Esophagus (tissue), 2 donors: ENCODE results near the gene GNB2. TPM values are rescaled to one million over a fixed set of nuclear protein-coding genes. Genes with fewer than 3 reads are reported as not detected.

Source experiments
- H3K27ac ChIP-seq, 2 donors: one replicate each; pipeline ENCODE4 v1.5.1; 2013; ENCODE audit warnings: low read depth in 2 of 2, mild to moderate bottlenecking in 2 of 2, inconsistent platforms in 1 of 2, low read length in 1 of 2, moderate library complexity in 1 of 2
- H3K27me3 ChIP-seq, 2 donors: one replicate each; pipeline ENCODE4 v1.6.1; 2013; ENCODE audit warnings: low read length in 2 of 2, control low read depth in 1 of 2, mild to moderate bottlenecking in 1 of 2; ENCODE audit not compliant: insufficient read depth in 2 of 2, control insufficient read depth in 1 of 2
- H3K36me3 ChIP-seq, 2 donors: one replicate each; pipeline ENCODE4 v1.6.1; 2013; ENCODE audit warnings: low read length in 1 of 2; ENCODE audit not compliant: control insufficient read depth in 2 of 2, insufficient read depth in 2 of 2
- H3K4me1 ChIP-seq, 2 donors: one replicate each; pipeline ENCODE4 v1.6.1; 2013; ENCODE audit warnings: low read length in 1 of 2; ENCODE audit not compliant: control insufficient read depth in 2 of 2, insufficient read depth in 2 of 2
- H3K4me3 ChIP-seq, 2 donors: one replicate each; pipeline ENCODE4 v1.5.1; 2013; ENCODE audit warnings: low read length in 2 of 2, mild to moderate bottlenecking in 2 of 2, low read depth in 1 of 2, moderate library complexity in 1 of 2
- H3K9me3 ChIP-seq, 2 donors: one replicate each; pipeline ENCODE4 v1.6.1; 2013; ENCODE audit warnings: mild to moderate bottlenecking in 2 of 2, low read depth in 1 of 2, low read length in 1 of 2, moderate library complexity in 1 of 2; ENCODE audit not compliant: control insufficient read depth in 2 of 2, insufficient read depth in 1 of 2
- WGBS, 2 donors: extraction: QIAGEN DNeasy Blood & Tissue Kit; methylation state at CpG; one replicate each; pipeline ENCODE4 v1.1.7; 2013; 5-methylcytosine and 5-hydroxymethylcytosine counted together
- polyA plus RNA-seq, 2 donors: library from polyadenylated mRNA; stranded (reverse); fragments of 200-250 nt; gene quantifications; one replicate each; pipeline ENCODE4 v1.2.3, GENCODE V29; 2013
- donor health status: healthy with polysubstance abuse.
- donor health status: Bipolar disorder and iron deficiency.

Gene GNB2
- polyA plus RNA-seq, 2 donors = 147 to 284 TPM

DNA sequence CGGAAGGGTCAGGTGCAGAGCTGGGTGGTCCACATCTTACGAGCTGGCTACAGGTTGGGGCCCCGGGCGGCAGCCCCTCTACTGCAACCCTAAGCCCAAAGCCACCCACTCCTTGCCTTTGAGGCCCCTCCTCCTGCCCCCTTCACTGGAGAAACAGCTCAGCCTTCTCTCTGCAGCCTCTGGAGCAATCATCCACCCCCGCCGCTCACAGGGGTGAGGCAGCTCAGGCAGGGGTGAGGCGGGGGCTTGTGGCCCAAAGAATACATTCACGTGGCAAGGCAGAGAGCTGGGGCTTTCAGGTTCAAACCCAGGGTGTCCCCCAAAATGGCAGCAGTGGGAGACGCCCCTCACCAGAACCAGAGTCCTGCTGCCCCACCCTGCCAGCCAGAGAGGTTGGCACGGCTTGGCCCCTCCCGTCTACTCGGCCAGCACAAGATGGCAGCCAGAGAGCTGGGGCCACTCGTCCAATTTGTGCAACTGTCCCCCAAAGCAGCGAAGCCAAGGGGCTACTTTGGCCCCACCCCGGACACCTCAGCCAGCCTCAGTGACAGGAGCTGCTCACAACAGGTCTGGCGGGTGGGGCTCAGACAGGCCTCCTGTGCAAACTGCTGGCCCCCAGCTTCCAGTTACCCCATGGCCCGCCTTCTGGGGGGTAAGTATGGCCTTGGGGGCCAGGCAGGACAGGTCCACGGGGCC is 7.2 kb downstream of the GNB2 start:
- Histone ChIP-seq H3K9me3 (no peaks in the 10 kb centered on the region), H3K27me3 (no peaks in the 10 kb centered on the region), H3K27ac (peak overlapping the region; percentile 58 to 79), H3K4me3 (no peak overlapping the region), H3K4me1 (peaks cover 8 to 10% of the 10 kb centered on the region in 2 donors), H3K36me3 (peaks cover 21 to 72% of the 10 kb centered on the region in 2 donors)
- WGBS, 2 donors = 70 to 81% methylated on average over 18 of the region's 18 CpGs

DNA sequence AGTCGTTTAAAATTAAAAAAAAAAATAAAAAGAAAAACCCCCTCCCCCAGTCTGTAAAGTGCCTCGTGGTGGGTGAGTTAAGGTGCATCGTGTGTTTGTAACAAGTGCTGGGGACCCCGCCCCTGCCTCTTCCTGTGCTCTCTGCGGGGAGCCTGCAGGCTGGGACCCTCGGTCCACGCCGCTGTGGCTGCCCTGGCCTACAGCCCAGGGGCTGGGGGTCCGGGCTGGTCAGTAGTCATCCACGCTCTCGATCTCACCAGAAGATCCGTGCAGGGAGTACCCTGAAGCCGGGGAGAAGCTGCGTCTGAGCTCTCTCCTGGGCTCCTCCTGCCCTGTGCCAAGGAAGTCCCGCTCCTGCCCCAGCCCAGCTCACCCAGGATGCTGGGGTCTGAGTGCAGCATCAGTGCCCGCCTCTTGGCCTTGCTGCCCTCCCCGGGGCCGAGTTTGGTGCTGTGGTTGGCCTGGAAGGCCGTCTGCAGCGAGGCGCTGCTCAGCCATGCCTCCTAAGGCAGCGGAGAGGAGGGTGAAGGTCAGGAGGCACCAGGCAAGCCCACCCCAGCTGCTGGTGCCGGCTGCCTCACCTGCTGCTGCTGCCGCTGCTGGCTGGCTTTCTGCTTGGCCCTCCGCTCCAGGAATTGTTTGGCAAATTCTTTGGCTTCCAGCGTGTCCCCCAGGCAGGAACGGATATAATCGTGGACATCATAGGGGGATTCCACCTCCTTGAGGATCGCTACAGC is 8.1 kb downstream of the GNB2 start:
- Histone ChIP-seq H3K27ac (no peak overlapping the region), H3K4me1 (peaks cover 5 to 9% of the 10 kb centered on the region in 2 donors), H3K36me3 (peaks cover 24 to 78% of the 10 kb centered on the region in 2 donors), H3K9me3 (no peaks in the 10 kb centered on the region), H3K4me3 (no peak overlapping the region), H3K27me3 (no peaks in the 10 kb centered on the region)
- 76 to 79% methylated on average over 29 of the region's 29 CpGs for WGBS, 2 donors

GRCh38 chr7:100682228-100682741 is 8.7 kb downstream of the GNB2 start:
- H3K9me3 ChIP-seq = no peaks in the 10 kb centered on the region
- H3K4me3 ChIP-seq = no peak overlapping the region
- 55 to 70% methylated on average over 15 to 25 of the region's 25 CpGs for WGBS, 2 donors
- H3K36me3 ChIP-seq = peaks cover 22 to 78% of the 10 kb centered on the region in 2 donors
- H3K4me1 ChIP-seq = peaks cover 5 to 9% of the 10 kb centered on the region in 2 donors
- no peak overlapping the region for H3K27ac ChIP-seq
- H3K27me3 ChIP-seq = no peaks in the 10 kb centered on the region

DNA sequence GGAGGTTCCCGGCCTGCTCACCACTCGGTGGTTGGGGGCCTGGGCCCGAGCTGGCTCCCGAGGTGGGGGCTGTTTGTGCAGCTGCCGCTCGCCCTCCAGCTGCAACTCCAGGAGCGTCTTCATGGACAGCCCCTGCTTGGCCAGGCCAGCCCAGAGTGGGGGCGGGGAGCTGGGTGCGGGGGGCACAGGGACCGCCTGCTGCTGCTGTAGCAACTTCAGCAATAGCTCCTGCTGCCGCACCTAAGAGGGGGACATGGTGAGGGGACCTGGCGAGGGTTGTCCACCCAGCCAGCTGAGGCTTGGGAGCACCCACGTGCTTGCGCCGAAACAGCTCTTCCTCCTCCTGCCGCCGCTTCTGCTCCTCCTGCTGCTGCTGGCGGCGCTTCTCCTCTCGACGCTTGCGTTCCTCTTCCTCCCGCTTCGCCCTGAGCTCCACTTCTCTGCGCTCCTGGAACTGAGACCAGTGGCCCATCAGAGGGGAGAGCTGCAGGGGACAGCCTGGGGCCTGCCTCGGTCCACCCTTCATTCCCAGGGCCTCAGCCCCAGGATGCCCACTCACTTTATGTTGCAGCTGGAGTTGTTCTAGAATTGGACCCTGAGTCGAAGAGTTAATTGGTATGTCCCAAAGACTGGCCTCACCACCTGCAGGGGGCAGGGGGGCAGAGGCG is 9.6 kb downstream of the GNB2 start:
- Histone ChIP-seq H3K36me3 (peaks cover 14 to 77% of the 10 kb centered on the region in 2 donors), H3K27me3 (no peaks in the 10 kb centered on the region), H3K4me3 (no peak overlapping the region), H3K9me3 (no peaks in the 10 kb centered on the region), H3K27ac (no peak overlapping the region), H3K4me1 (peaks cover 5 to 9% of the 10 kb centered on the region in 2 donors)
- 83 to 85% methylated on average over 27 to 28 of the region's 28 CpGs for WGBS, 2 donors

- 90 to 92% methylated on average over 36 to 37 of the region's 37 CpGs for WGBS, 2 donors
- Histone ChIP-seq H3K27me3 (no peaks in the 10 kb centered on the region), H3K27ac (no peak overlapping the region), H3K4me3 (no peak overlapping the region), H3K36me3 (peaks cover 13 to 75% of the 10 kb centered on the region in 2 donors), H3K9me3 (no peaks in the 10 kb centered on the region), H3K4me1 (peaks cover 5 to 9% of the 10 kb centered on the region in 2 donors)
These were observed 10.4 kb downstream of the GNB2 start for GRCh38 chr7:100683659-100684533.

- Histone ChIP-seq H3K36me3 (peaks cover 13 to 73% of the 10 kb centered on the region in 2 donors), H3K27me3 (no peaks in the 10 kb centered on the region), H3K27ac (no peak overlapping the region), H3K4me1 (peaks cover 4 to 5% of the 10 kb centered on the region in 2 donors), H3K4me3 (no peak overlapping the region), H3K9me3 (no peaks in the 10 kb centered on the region)
- 93 to 94% methylated on average over 16 of the region's 16 CpGs for WGBS, 2 donors
These were observed 11.0 kb downstream of the GNB2 start for GRCh38 chr7:100684534-100685042.

DNA sequence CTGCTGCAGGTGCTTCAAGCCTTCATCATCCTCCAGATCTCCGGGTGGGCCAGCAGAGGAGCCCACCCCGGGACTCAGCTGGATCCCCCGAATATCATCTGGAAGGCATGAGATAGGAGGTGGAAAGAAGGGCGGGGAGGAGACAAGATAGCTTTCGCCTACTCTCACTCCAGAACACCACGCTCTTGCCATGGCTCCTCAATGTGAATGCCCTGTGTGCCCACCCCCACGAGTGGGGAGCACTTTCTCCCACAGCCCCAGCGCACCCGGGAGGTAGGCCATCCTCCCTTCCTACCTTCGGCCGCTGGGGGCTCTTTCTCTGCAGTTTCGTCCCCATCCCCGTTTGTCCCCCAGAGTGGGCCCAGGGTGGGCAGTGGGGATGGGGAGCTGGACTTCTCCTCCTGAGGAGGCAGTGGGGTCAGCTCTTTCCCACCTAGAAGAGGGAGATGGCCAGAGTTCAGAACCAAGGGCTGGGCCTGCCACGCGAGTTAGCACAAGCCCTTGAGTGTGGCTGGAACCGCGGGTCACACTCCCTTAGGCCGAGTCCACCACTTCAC is 11.6 kb downstream of the GNB2 start:
- WGBS, 2 donors = 86 to 91% methylated on average over 18 of the region's 18 CpGs
- Histone ChIP-seq H3K4me3 (no peak overlapping the region), H3K36me3 (peaks cover 13 to 73% of the 10 kb centered on the region in 2 donors), H3K27me3 (no peaks in the 10 kb centered on the region), H3K4me1 (peaks cover 4 to 5% of the 10 kb centered on the region in 2 donors), H3K27ac (no peak overlapping the region), H3K9me3 (no peaks in the 10 kb centered on the region)

DNA sequence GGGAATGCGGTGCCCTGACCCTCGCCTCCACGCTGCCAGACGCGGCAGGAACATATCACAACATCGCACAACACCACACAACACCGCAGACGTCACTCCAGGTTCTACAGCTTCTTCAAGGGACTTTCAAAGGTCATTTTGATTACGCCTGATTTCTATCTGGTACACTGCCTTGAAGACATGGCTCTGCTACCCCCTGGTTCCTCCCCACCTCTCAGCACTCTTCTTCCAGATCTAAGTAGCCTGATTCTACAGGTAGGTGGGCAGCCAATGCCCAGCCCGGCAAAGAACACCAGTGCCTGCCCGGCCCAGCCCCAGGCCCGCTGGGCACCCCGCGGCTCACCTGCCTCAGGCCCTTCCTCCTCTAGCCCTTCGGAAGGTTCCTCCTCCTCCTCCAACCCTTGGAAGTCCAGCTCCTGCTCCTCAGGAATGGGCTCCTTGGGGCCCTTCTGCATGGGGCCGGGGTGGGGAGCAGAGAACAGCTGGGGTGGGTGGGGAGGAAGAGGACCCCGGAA is 12.1 kb downstream of the GNB2 start:
- no peaks in the 10 kb centered on the region for H3K27me3 ChIP-seq
- no peak overlapping the region for H3K4me3 ChIP-seq
- H3K27ac ChIP-seq = no peak overlapping the region
- peaks cover 13 to 73% of the 10 kb centered on the region in 2 donors for H3K36me3 ChIP-seq
- 86 to 90% methylated on average over 17 of the region's 17 CpGs for WGBS, 2 donors
- no peaks in the 10 kb centered on the region for H3K9me3 ChIP-seq
- H3K4me1 ChIP-seq = peaks cover under 1 to 1% of the 10 kb centered on the region in 2 donors
